Panc1 (cell line): Measurements from ENCODE around the gene C21orf91. TPM values are rescaled to one million over a fixed set of nuclear protein-coding genes. Genes with fewer than 3 reads are reported as not detected.

Experiments
- ATAC-seq: fragments of 200-7000 bp; cut with Tn5 transposase; 2 replicates; pipeline ENCODE4 v1.9.1; 2020; ENCODE audit warnings: mild to moderate bottlenecking, moderate library complexity
- BruUV-seq: library from RNA; stranded (reverse); fragments of 400-500 nt; replicated peaks from 2 replicates; lab custom pipeline; 2021; lab: Mats Ljungman, UMichigan
- CTCF ChIA-PET: fragments of 300-600 bp; sonication (Branson Sonifier 250); formaldehyde crosslinking; loops from one replicate; lab custom pipeline; 2022; ENCODE audit warnings: antibody characterized with exemption; lab: Charles Lee
- POLR2A ChIA-PET: fragments of 300-600 bp; sonication (Branson Sonifier 250); formaldehyde crosslinking; loops from one replicate; lab custom pipeline; 2022; ENCODE audit warnings: antibody characterized with exemption; lab: Charles Lee
- DNase-seq: peaks from one replicate; pipeline ENCODE4 v3.0.0-alpha.2; 2010; ENCODE audit warnings: low read depth, low spot score
- H3K27ac ChIP-seq: 2 replicates; pipeline ENCODE4 v1.5.1; 2011; ENCODE audit warnings: mild to moderate bottlenecking, low read length, inconsistent platforms
- H3K27me3 ChIP-seq: fragments of 200-500 bp; sonication (Bioruptor generic); 2 replicates; pipeline ENCODE4 v1.6.0; 2014; ENCODE audit warnings: low read length, inconsistent platforms; ENCODE audit not compliant: control insufficient read depth, insufficient read depth
- H3K36me3 ChIP-seq: fragments of 200-500 bp; sonication (Bioruptor generic); 2 replicates; pipeline ENCODE4 v1.5.1; 2014; ENCODE audit warnings: inconsistent platforms, mild to moderate bottlenecking, low read length, moderate library complexity; ENCODE audit not compliant: control insufficient read depth, insufficient read depth
- H3K4me1 ChIP-seq: 2 replicates; pipeline ENCODE4 v1.5.1; 2011; ENCODE audit warnings: inconsistent platforms, mild to moderate bottlenecking, low read length, moderate library complexity; ENCODE audit not compliant: control insufficient read depth, insufficient read depth
- H3K4me3 ChIP-seq, 2 experiments: 2 replicates each; pipeline ENCODE4 v1.5.1; 2011 to 2012; ENCODE audit warnings: low read depth in 2 of 2, low read length in 2 of 2, mild to moderate bottlenecking in 2 of 2, inconsistent platforms in 1 of 2, moderate library complexity in 1 of 2
- H3K9me3 ChIP-seq: fragments of 200-500 bp; sonication (Bioruptor generic); 2 replicates; pipeline ENCODE4 v1.5.1; 2014; ENCODE audit warnings: low read depth, mild to moderate bottlenecking, inconsistent platforms, low read length, moderate library complexity; ENCODE audit not compliant: control insufficient read depth, insufficient read depth
- POLR2AphosphoS5 ChIP-seq: IDR thresholded peaks from 2 replicates; pipeline ENCODE4 v1.6.1; 2012; ENCODE audit warnings: mild to moderate bottlenecking, low read depth, low read length, moderate library complexity
- REST ChIP-seq, 2 experiments: IDR thresholded peaks; 2 replicates each; pipeline ENCODE4 v1.6.1; 2011 to 2012; ENCODE audit warnings: low read depth in 2 of 2, control low read depth in 1 of 2, low read length in 1 of 2, mild to moderate bottlenecking in 1 of 2, moderate library complexity in 1 of 2; ENCODE audit not compliant: insufficient read depth in 1 of 2
- SIN3A ChIP-seq: IDR thresholded peaks from 2 replicates; pipeline ENCODE4 v1.6.1; 2012; ENCODE audit warnings: low read depth, mild to moderate bottlenecking, low read length, moderate library complexity, borderline replicate concordance; ENCODE audit not compliant: insufficient read depth
- TCF7L2 ChIP-seq: IDR thresholded peaks from 2 replicates; pipeline ENCODE4 v1.6.1; 2011; ENCODE audit warnings: mild to moderate bottlenecking, low read depth, low read length, inconsistent platforms
- in situ Hi-C: cut with HindIII; loops from 2 replicates; pipeline ENCODE4 v1.10.0; 2016; ENCODE audit warnings: low sequenced_read_pairs, low pct_unique_long_range_greater_than_20kb
- intact Hi-C: fragments of 100-400 bp; cut with micrococcal nuclease; formaldehyde crosslinking; loops from one replicate; pipeline ENCODE4 v1.10.0; 2022; ENCODE audit not compliant: unreplicated experiment
- total RNA-seq: library from RNA; stranded (reverse); gene quantifications from one replicate; pipeline ENCODE4 v1.2.1, GENCODE V29; 2021; ENCODE audit not compliant: unreplicated experiment
- TF ChIP-seq, protein P1 (sequence below): fragments of 450-650 bp; IDR thresholded peaks from 2 replicates; pipeline ENCODE4 v1.5.1; 2017; ENCODE audit warnings: mild to moderate bottlenecking

C21orf91 gene
- total RNA-seq, 1 experiment from 2014 or later, result 13.3 TPM

- H3K36me3 ChIP-seq, result no peaks in the 10 kb centered on the region; the same call in 1 of the 2 replicates
- H3K4me3 ChIP-seq, result peak overlapping the region in 1 of 2 experiments; percentile 13; a peak in 1 of 4 replicates
- TF ChIP-seq, protein P1, sequence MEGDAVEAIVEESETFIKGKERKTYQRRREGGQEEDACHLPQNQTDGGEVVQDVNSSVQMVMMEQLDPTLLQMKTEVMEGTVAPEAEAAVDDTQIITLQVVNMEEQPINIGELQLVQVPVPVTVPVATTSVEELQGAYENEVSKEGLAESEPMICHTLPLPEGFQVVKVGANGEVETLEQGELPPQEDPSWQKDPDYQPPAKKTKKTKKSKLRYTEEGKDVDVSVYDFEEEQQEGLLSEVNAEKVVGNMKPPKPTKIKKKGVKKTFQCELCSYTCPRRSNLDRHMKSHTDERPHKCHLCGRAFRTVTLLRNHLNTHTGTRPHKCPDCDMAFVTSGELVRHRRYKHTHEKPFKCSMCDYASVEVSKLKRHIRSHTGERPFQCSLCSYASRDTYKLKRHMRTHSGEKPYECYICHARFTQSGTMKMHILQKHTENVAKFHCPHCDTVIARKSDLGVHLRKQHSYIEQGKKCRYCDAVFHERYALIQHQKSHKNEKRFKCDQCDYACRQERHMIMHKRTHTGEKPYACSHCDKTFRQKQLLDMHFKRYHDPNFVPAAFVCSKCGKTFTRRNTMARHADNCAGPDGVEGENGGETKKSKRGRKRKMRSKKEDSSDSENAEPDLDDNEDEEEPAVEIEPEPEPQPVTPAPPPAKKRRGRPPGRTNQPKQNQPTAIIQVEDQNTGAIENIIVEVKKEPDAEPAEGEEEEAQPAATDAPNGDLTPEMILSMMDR, result no peak
- TF ChIP-seq POLR2AphosphoS5, result no peak
- TF ChIP-seq SIN3A, result no peak
- no peak for TF ChIP-seq REST (IDR thresholded peaks at IDR 0.05; ENCODE audit: insufficient read depth in 1 of 2, low read depth in 2 of 2, low read length in 1 of 2)
- TF ChIP-seq TCF7L2, result no peak
- no peaks in the 10 kb centered on the region for H3K4me1 ChIP-seq
- ChIA-PET CTCF (no interaction called here), POLR2A (no interaction called here)
- DNase-seq (no peak), ATAC-seq (no peak)
- in situ Hi-C loops, result no loop called here
- no peaks in the 10 kb centered on the region for H3K9me3 ChIP-seq
- BruUV-seq, result no TSS peak
- intact Hi-C loops, result no loop called here
- H3K27ac ChIP-seq, result no peak overlapping the region
- H3K27me3 ChIP-seq, result no peaks in the 10 kb centered on the region
Observed at GRCh38 chr21:17793246-17794123, 25.7 kb downstream of the C21orf91 start.

GRCh38 chr21:17789656-17790055 lies 29.5 kb downstream of the C21orf91 start:
- DNase-seq (no peak), ATAC-seq (no peak)
- Histone ChIP-seq H3K9me3 (no peaks in the 10 kb centered on the region), H3K27me3 (no peaks in the 10 kb centered on the region), H3K4me3 (no peak overlapping the region), H3K27ac (no peak overlapping the region), H3K4me1 (no peaks in the 10 kb centered on the region), H3K36me3 (no peaks in the 10 kb centered on the region; the same call in 1 of the 2 replicates)
- BruUV-seq, result no TSS peak
- ChIA-PET CTCF (no interaction called here), POLR2A (no interaction called here)
- no peak for TF ChIP-seq SIN3A
- TF ChIP-seq, protein P1, result no peak
- TF ChIP-seq POLR2AphosphoS5, result no peak
- TF ChIP-seq TCF7L2, result no peak
- no peak for TF ChIP-seq REST (IDR thresholded peaks at IDR 0.05; ENCODE audit: insufficient read depth in 1 of 2, low read depth in 2 of 2, low read length in 1 of 2)
- intact Hi-C loops (no loop called here), in situ Hi-C loops (no loop called here)
